PC-9 (cell line): ENCODE results near the gene ETF1.

Experiments used
- CTCF ChIP-seq: fragments of 200-600 bp; sonication (generic); conservative IDR thresholded peaks from 2 replicates; pipeline ENCODE4 v1.6.1; 2017; ENCODE audit warnings: mixed run types, antibody characterized with exemption, mild to moderate bottlenecking, moderate library complexity
- EZH2 ChIP-seq: fragments of 200-600 bp; sonication (generic); IDR thresholded peaks from 2 replicates; pipeline ENCODE4 v1.8.0; 2017; ENCODE audit warnings: antibody characterized with exemption, low read depth

GRCh38 chr5:138536215-138536614 is 6.8 kb downstream of the ETF1 start:
- no peak for TF ChIP-seq CTCF
- TF ChIP-seq EZH2 = no peak
